Adrenal gland (tissue), 5 donors: Measurements from ENCODE around the gene WDR45B.

ENCODE experiments used
- POLR2A ChIP-seq, 2 donors: fragments of 450-650 bp; IDR thresholded peaks; one replicate each; pipeline ENCODE4 v1.6.1; 2017; ENCODE audit warnings: antibody characterized with exemption in 2 of 2, mild to moderate bottlenecking in 2 of 2, moderate library complexity in 1 of 2
- TF ChIP-seq, protein P1 (sequence below), 6 experiments: fragments of 450-650 bp in 4 of 6; fragments of 200-600 bp in 2 of 6; sonication (generic) in 1 of 6; IDR thresholded peaks; 1 replicate in 5 of 6; 2 replicates in 1 of 6; pipeline versions ENCODE4 v1.5.1 to v1.8.0; 2016 to 2021; ENCODE audit warnings: antibody characterized with exemption in 6 of 6, mild to moderate bottlenecking in 2 of 6, moderate library complexity in 1 of 6
- donor health status: DM: no; HTN: no; CAD: no.

GRCh38 chr17:82566129-82566960, 81.9 kb downstream of the WDR45B start:
- TF ChIP-seq, protein P1, sequence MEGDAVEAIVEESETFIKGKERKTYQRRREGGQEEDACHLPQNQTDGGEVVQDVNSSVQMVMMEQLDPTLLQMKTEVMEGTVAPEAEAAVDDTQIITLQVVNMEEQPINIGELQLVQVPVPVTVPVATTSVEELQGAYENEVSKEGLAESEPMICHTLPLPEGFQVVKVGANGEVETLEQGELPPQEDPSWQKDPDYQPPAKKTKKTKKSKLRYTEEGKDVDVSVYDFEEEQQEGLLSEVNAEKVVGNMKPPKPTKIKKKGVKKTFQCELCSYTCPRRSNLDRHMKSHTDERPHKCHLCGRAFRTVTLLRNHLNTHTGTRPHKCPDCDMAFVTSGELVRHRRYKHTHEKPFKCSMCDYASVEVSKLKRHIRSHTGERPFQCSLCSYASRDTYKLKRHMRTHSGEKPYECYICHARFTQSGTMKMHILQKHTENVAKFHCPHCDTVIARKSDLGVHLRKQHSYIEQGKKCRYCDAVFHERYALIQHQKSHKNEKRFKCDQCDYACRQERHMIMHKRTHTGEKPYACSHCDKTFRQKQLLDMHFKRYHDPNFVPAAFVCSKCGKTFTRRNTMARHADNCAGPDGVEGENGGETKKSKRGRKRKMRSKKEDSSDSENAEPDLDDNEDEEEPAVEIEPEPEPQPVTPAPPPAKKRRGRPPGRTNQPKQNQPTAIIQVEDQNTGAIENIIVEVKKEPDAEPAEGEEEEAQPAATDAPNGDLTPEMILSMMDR (IDR thresholded peaks at IDR 0.05), result no peak
- no peak for TF ChIP-seq POLR2A (IDR thresholded peaks at IDR 0.05)
